ENCODE data around the gene KAT6B. TPM values are rescaled to one million over a fixed set of nuclear protein-coding genes. Genes with fewer than 3 reads are reported as not detected.

KAT6B gene
- total and polyA plus RNA-seq, 2 experiments from 2014 or later, result 7.7 to 12.4 TPM

DNA sequence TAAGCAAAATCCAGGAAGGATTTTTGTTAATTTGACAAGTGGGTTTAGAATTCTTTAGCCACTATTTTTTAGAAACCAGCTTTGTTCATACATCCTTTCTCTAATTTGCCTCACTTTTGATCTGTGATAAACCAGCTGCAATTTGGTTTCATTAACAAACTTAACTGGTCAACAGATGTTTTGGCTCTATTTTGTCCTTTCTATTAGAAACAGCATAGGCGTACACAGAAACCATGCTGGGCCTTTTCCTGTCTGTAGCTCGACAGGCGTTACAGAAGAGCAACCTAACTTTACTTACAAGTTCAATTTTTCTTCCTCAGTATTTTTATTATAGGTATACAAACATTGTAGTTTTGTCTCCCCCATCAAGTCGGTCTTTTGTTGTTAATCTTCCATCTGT, 28.2 kb downstream of the KAT6B start:
- in situ Hi-C loops (cut with MboI), result no loop called here
- H3K36me3 ChIP-seq (ENCODE audit: low read depth), result no peaks in the 10 kb centered on the region
- DNase-seq, result no peak
- H2AFZ ChIP-seq, result 0 out of 2 replicates have a peak overlapping the region, but pooled peaks have one; percentile 21
- no peak overlapping the region for H3K9ac ChIP-seq
- 0 out of 2 replicates have a peak, but pooled peaks cover 6% of the 10 kb centered on the region for H3K4me1 ChIP-seq (ENCODE audit: insufficient read depth)
- H3K27me3 ChIP-seq (replicated peaks; ENCODE audit: insufficient read depth), result no peaks in the 10 kb centered on the region
- H3K27ac ChIP-seq, result no peak overlapping the region
- H4K20me1 ChIP-seq (ENCODE audit: insufficient read depth), result no peaks in the 10 kb centered on the region; the same call in 1 of the 2 replicates
- H3K79me2 ChIP-seq (ENCODE audit: insufficient read depth), result peaks cover 100% of the 10 kb centered on the region
- H3K4me2 ChIP-seq (ENCODE audit: unreplicated experiment), result no peak overlapping the region
- H3K9me3 ChIP-seq (ENCODE audit: low read depth), result no peaks in the 10 kb centered on the region
- no peaks in the 10 kb centered on the region for H3F3A ChIP-seq (ENCODE audit: insufficient read depth)
- WGBS, 2 experiments (ENCODE audit: low coverage in 1 of 2, low lambda C conversion rate in 2 of 2, missing lambda C conversion rate in 2 of 2), result 45 to 55% methylated on average over 4 of the region's 4 CpGs
- no peaks in the 10 kb centered on the region for H3K9me2 ChIP-seq (ENCODE audit: insufficient read depth)
- no peak for TF ChIP-seq EZH2phosphoT487 (IDR thresholded peaks at IDR 0.05; ENCODE audit: insufficient read depth, low read depth)
- TF ChIP-seq EZH2 (IDR thresholded peaks at IDR 0.05; ENCODE audit: insufficient read depth, poor library complexity, severe bottlenecking), result no peak
- no peak overlapping the region for H3K4me3 ChIP-seq

DNA sequence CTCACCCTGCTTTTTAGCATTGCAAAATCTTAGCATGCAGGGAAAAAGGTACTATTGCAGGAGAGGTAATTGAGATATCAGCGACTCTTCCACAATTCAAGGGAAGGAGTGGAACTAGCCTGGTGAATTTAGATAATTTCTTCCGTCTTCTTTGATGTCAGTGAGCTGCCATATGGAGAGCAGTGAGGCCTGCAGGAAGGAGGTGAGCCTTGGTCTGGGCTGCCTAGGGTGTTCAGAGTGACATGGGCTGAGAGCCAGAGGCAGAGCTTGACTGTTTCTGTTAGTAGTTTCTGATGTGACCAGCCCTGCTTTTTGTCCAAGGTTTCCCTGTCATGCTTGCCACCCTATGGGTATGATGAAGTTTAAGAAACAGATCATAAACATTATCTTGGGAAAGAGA, 28.6 kb downstream of the KAT6B start:
- Histone ChIP-seq H3K9me3 (ENCODE audit: low read depth) (no peaks in the 10 kb centered on the region), H3K9me2 (ENCODE audit: insufficient read depth) (no peaks in the 10 kb centered on the region), H3K27me3 (replicated peaks; ENCODE audit: insufficient read depth) (no peaks in the 10 kb centered on the region), H4K20me1 (ENCODE audit: insufficient read depth) (no peaks in the 10 kb centered on the region; the same call in 1 of the 2 replicates), H3K36me3 (ENCODE audit: low read depth) (no peaks in the 10 kb centered on the region), H3K79me2 (ENCODE audit: insufficient read depth) (peaks cover 99% of the 10 kb centered on the region), H3K4me2 (ENCODE audit: unreplicated experiment) (no peak overlapping the region), H3F3A (ENCODE audit: insufficient read depth) (no peaks in the 10 kb centered on the region), H3K9ac (no peak overlapping the region), H2AFZ (0 out of 2 replicates have a peak overlapping the region, but pooled peaks have one; percentile 21), H3K4me3 (no peak overlapping the region), H3K27ac (no peak overlapping the region), H3K4me1 (ENCODE audit: insufficient read depth) (0 out of 2 replicates have a peak, but pooled peaks cover 6% of the 10 kb centered on the region)
- TF ChIP-seq EZH2 (IDR thresholded peaks at IDR 0.05; ENCODE audit: insufficient read depth, poor library complexity, severe bottlenecking) (no peak), EZH2phosphoT487 (IDR thresholded peaks at IDR 0.05; ENCODE audit: insufficient read depth, low read depth) (no peak)
- DNase-seq, result peak; percentile 2
- in situ Hi-C loops (cut with MboI), result no loop called here
- WGBS, 2 experiments (ENCODE audit: low coverage in 1 of 2, low lambda C conversion rate in 2 of 2, missing lambda C conversion rate in 2 of 2), result 24 to 25% methylated on average over 2 of the region's 2 CpGs

DNA sequence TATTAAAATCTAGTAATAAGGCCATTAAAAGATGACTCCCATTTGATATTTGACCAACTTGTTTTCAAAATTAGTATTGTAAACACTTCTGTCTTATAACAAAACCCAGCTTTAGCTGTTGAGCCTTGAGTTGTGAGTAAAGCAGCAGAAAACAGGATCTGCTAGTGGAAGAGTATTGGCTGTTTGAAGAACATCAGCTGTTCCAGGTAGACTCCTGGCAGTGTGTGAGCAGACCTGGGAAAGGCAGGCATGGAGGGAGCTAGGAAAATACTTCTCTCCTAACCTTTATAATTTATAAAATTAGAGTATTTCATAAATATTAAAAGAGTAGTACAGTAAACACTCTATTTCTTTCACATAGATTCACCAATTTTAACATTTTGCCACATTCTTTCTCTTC, 29.0 kb downstream of the KAT6B start:
- Histone ChIP-seq H3K27me3 (replicated peaks; ENCODE audit: insufficient read depth) (no peaks in the 10 kb centered on the region), H3K4me1 (ENCODE audit: insufficient read depth) (0 out of 2 replicates have a peak, but pooled peaks cover 6% of the 10 kb centered on the region), H3K27ac (no peak overlapping the region), H3K9ac (no peak overlapping the region), H3F3A (ENCODE audit: insufficient read depth) (no peaks in the 10 kb centered on the region), H3K9me2 (ENCODE audit: insufficient read depth) (no peaks in the 10 kb centered on the region), H4K20me1 (ENCODE audit: insufficient read depth) (no peaks in the 10 kb centered on the region; the same call in 1 of the 2 replicates), H3K36me3 (ENCODE audit: low read depth) (no peaks in the 10 kb centered on the region), H3K79me2 (ENCODE audit: insufficient read depth) (peaks cover 99% of the 10 kb centered on the region), H2AFZ (no peak overlapping the region), H3K4me3 (no peak overlapping the region), H3K9me3 (ENCODE audit: low read depth) (no peaks in the 10 kb centered on the region), H3K4me2 (ENCODE audit: unreplicated experiment) (no peak overlapping the region)
- in situ Hi-C loops (cut with MboI), result no loop called here
- TF ChIP-seq EZH2 (IDR thresholded peaks at IDR 0.05; ENCODE audit: insufficient read depth, poor library complexity, severe bottlenecking) (no peak), EZH2phosphoT487 (IDR thresholded peaks at IDR 0.05; ENCODE audit: insufficient read depth, low read depth) (no peak)
- DNase-seq, result no peak

DNA sequence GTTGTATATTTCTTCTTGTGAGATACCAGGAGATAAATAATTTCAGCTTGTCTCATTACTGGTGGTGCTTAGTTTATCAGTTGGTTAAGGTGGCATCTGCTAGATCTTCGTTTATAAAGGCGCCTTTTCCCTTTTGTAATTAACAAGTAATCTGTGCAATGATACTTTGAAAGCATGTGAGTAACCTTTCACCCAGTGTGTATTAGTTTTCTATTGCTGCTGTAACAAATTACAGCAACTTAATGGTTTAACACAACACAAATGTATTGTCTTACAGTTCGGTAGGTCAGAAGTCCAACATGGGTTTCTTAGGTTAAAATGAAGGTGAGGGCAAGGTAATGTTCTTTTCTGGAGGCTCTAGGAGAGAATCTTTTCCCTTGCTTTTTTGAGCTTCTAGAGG, 30.5 kb downstream of the KAT6B start:
- WGBS, 2 experiments (ENCODE audit: low coverage in 1 of 2, low lambda C conversion rate in 2 of 2, missing lambda C conversion rate in 2 of 2), result 97 to 98% methylated on average over 3 of the region's 3 CpGs

More for the DNA sequence above, 30.5 kb downstream of the KAT6B start:
- H3K9ac ChIP-seq, result no peak overlapping the region
- no peak overlapping the region for H3K4me3 ChIP-seq
- DNase-seq, result no peak
- H3K9me2 ChIP-seq (ENCODE audit: insufficient read depth), result no peaks in the 10 kb centered on the region
- peaks cover 98% of the 10 kb centered on the region for H3K79me2 ChIP-seq (ENCODE audit: insufficient read depth)
- in situ Hi-C loops (cut with MboI), result no loop called here
- H3K27ac ChIP-seq, result no peak overlapping the region
- H3K4me1 ChIP-seq (ENCODE audit: insufficient read depth), result 0 out of 2 replicates have a peak, but pooled peaks cover 6% of the 10 kb centered on the region
- no peak overlapping the region for H3K4me2 ChIP-seq (ENCODE audit: unreplicated experiment)
- H3F3A ChIP-seq (ENCODE audit: insufficient read depth), result no peaks in the 10 kb centered on the region
- H3K27me3 ChIP-seq (replicated peaks; ENCODE audit: insufficient read depth), result no peaks in the 10 kb centered on the region
- no peak for TF ChIP-seq EZH2 (IDR thresholded peaks at IDR 0.05; ENCODE audit: insufficient read depth, poor library complexity, severe bottlenecking)
- no peak for TF ChIP-seq EZH2phosphoT487 (IDR thresholded peaks at IDR 0.05; ENCODE audit: insufficient read depth, low read depth)
- no peaks in the 10 kb centered on the region for H3K9me3 ChIP-seq (ENCODE audit: low read depth)
- no peaks in the 10 kb centered on the region for H3K36me3 ChIP-seq (ENCODE audit: low read depth)
- H2AFZ ChIP-seq, result no peak overlapping the region
- peaks cover 4% of the 10 kb centered on the region; the same call in 1 of the 2 replicates for H4K20me1 ChIP-seq (ENCODE audit: insufficient read depth)
